Stomach smooth muscle (tissue), 2 donors: ENCODE data around the gene CRACDL.

Source experiments
- H3K27ac ChIP-seq: one replicate; pipeline ENCODE4 v1.7.0; 2013; ENCODE audit warnings: mild to moderate bottlenecking, low read length, inconsistent platforms
- H3K27me3 ChIP-seq, 2 donors: one replicate each; pipeline ENCODE4 v1.7.0; 2013; ENCODE audit warnings: low read length in 2 of 2; ENCODE audit not compliant: insufficient read depth in 2 of 2, control insufficient read depth in 1 of 2
- H3K36me3 ChIP-seq, 2 donors: one replicate each; pipeline ENCODE4 v1.7.0; 2013; ENCODE audit warnings: low read length in 2 of 2; ENCODE audit not compliant: control insufficient read depth in 2 of 2, insufficient read depth in 2 of 2
- H3K4me1 ChIP-seq: one replicate; pipeline ENCODE4 v1.7.0; 2013; ENCODE audit warnings: low read length; ENCODE audit not compliant: control insufficient read depth, insufficient read depth
- H3K4me3 ChIP-seq, 2 donors: one replicate each; pipeline ENCODE4 v1.7.0; 2013; ENCODE audit warnings: low read length in 2 of 2
- H3K9ac ChIP-seq, 2 donors: one replicate each; pipeline ENCODE4 v1.7.0; 2013; ENCODE audit warnings: low read length in 2 of 2, mild to moderate bottlenecking in 1 of 2
- H3K9me3 ChIP-seq, 2 donors: one replicate each; pipeline ENCODE4 v1.7.0; 2013; ENCODE audit warnings: low read length in 2 of 2; ENCODE audit not compliant: control insufficient read depth in 2 of 2
- donor health status: healthy.
- donor health status: Pancreatic carcinoma.

The CRACDL gene

GRCh38 chr2:98912221-98912851, 23.7 kb downstream of the CRACDL start:
- Histone ChIP-seq H3K4me3 (peak overlapping the region in 1 of 2 donors; percentile 22), H3K9me3 (no peaks in the 10 kb centered on the region), H3K27me3 (no peaks in the 10 kb centered on the region), H3K4me1 (peaks cover 35% of the 10 kb centered on the region), H3K36me3 (no peaks in the 10 kb centered on the region), H3K9ac (no peak overlapping the region), H3K27ac (no peak overlapping the region)

- no peaks in the 10 kb centered on the region for H3K9me3 ChIP-seq
- peaks cover 31% of the 10 kb centered on the region for H3K4me1 ChIP-seq
- no peak overlapping the region for H3K27ac ChIP-seq
These were observed 24.5 kb downstream of the CRACDL start for GRCh38 chr2:98911376-98912154.

GRCh38 chr2:98911126-98911375, 25.0 kb downstream of the CRACDL start:
- H3K9ac ChIP-seq: no peak overlapping the region
- no peaks in the 10 kb centered on the region for H3K9me3 ChIP-seq
- peaks cover 31% of the 10 kb centered on the region for H3K4me1 ChIP-seq
- H3K27ac ChIP-seq: no peak overlapping the region
- H3K36me3 ChIP-seq: no peaks in the 10 kb centered on the region
- H3K27me3 ChIP-seq: no peaks in the 10 kb centered on the region
- H3K4me3 ChIP-seq: no peak overlapping the region

More at GRCh38 chr2:98911376-98912154, 24.5 kb downstream of the CRACDL start:
- H3K27me3 ChIP-seq: no peaks in the 10 kb centered on the region
- H3K4me3 ChIP-seq: no peak overlapping the region
- no peaks in the 10 kb centered on the region for H3K36me3 ChIP-seq
- H3K9ac ChIP-seq: no peak overlapping the region

- H3K27ac ChIP-seq: no peak overlapping the region
- H3K4me3 ChIP-seq: no peak overlapping the region
- H3K36me3 ChIP-seq: no peaks in the 10 kb centered on the region
- no peaks in the 10 kb centered on the region for H3K9me3 ChIP-seq
- no peak overlapping the region for H3K9ac ChIP-seq
- H3K27me3 ChIP-seq: no peaks in the 10 kb centered on the region
- peaks cover 31% of the 10 kb centered on the region for H3K4me1 ChIP-seq
These were observed 25.5 kb downstream of the CRACDL start for GRCh38 chr2:98910349-98911125.

GRCh38 chr2:98909317-98910211, 26.5 kb downstream of the CRACDL start:
- no peak overlapping the region for H3K9ac ChIP-seq
- no peak overlapping the region for H3K27ac ChIP-seq
- H3K4me3 ChIP-seq: no peak overlapping the region
- no peaks in the 10 kb centered on the region for H3K9me3 ChIP-seq
- H3K4me1 ChIP-seq: peaks cover 31% of the 10 kb centered on the region
- no peaks in the 10 kb centered on the region for H3K36me3 ChIP-seq
- H3K27me3 ChIP-seq: no peaks in the 10 kb centered on the region

- Histone ChIP-seq H3K4me3 (no peak overlapping the region), H3K27me3 (no peaks in the 10 kb centered on the region), H3K4me1 (peaks cover 28% of the 10 kb centered on the region), H3K9ac (no peak overlapping the region), H3K27ac (no peak overlapping the region), H3K9me3 (no peaks in the 10 kb centered on the region), H3K36me3 (no peaks in the 10 kb centered on the region)
These were observed 27.1 kb downstream of the CRACDL start for GRCh38 chr2:98908931-98909316.

- no peaks in the 10 kb centered on the region for H3K36me3 ChIP-seq
- no peak overlapping the region for H3K4me3 ChIP-seq
- no peaks in the 10 kb centered on the region for H3K27me3 ChIP-seq
- no peak overlapping the region for H3K9ac ChIP-seq
- H3K4me1 ChIP-seq: peaks cover 25% of the 10 kb centered on the region
- H3K27ac ChIP-seq: no peak overlapping the region
- no peaks in the 10 kb centered on the region for H3K9me3 ChIP-seq
These were observed 27.8 kb downstream of the CRACDL start for GRCh38 chr2:98907966-98908905.

- H3K9me3 ChIP-seq: no peaks in the 10 kb centered on the region
- H3K27ac ChIP-seq: no peak overlapping the region
- H3K9ac ChIP-seq: no peak overlapping the region
- H3K4me3 ChIP-seq: no peak overlapping the region
- H3K36me3 ChIP-seq: no peaks in the 10 kb centered on the region
- no peaks in the 10 kb centered on the region for H3K27me3 ChIP-seq
- H3K4me1 ChIP-seq: peaks cover 20% of the 10 kb centered on the region
These were observed 28.6 kb downstream of the CRACDL start for GRCh38 chr2:98907385-98907784.

- H3K4me3 ChIP-seq: no peak overlapping the region
- no peak overlapping the region for H3K9ac ChIP-seq
- no peaks in the 10 kb centered on the region for H3K36me3 ChIP-seq
- no peaks in the 10 kb centered on the region for H3K27me3 ChIP-seq
- no peaks in the 10 kb centered on the region for H3K9me3 ChIP-seq
- peaks cover under 1% of the 10 kb centered on the region for H3K4me1 ChIP-seq
- no peak overlapping the region for H3K27ac ChIP-seq
These were observed 32.1 kb downstream of the CRACDL start for GRCh38 chr2:98903767-98904485.
